ENCODE measurements around the gene ARID5B. TPM values are rescaled to one million over a fixed set of nuclear protein-coding genes. Genes with fewer than 3 reads are reported as not detected.

Gene ARID5B
- total RNA-seq, 1 donor from 2014 or later: 68.3 TPM

GRCh38 chr10:61989995-61990760 lies 88.7 kb downstream of the ARID5B start:
- DNase-seq: no peak

GRCh38 chr10:61990761-61991135 lies 89.2 kb downstream of the ARID5B start:
- no peak for DNase-seq

- DNase-seq: no peak
These were observed 89.7 kb downstream of the ARID5B start for GRCh38 chr10:61991166-61991565.

- no peak for DNase-seq
These were observed 90.6 kb downstream of the ARID5B start for GRCh38 chr10:61992059-61992460.

- peak; percentile 85 for DNase-seq
These were observed 91.5 kb downstream of the ARID5B start for GRCh38 chr10:61992671-61993668.

- peak; percentile 61 for DNase-seq
These were observed 92.4 kb downstream of the ARID5B start for GRCh38 chr10:61993711-61994401.

GRCh38 chr10:61994405-61995219 lies 93.1 kb downstream of the ARID5B start:
- no peak for DNase-seq

- DNase-seq: no peak
These were observed 93.7 kb downstream of the ARID5B start for GRCh38 chr10:61995220-61995503.

GRCh38 chr10:61998937-61999336 lies 97.4 kb downstream of the ARID5B start:
- DNase-seq: no peak

GRCh38 chr10:62000037-62000603 lies 98.6 kb downstream of the ARID5B start:
- no peak for DNase-seq

GRCh38 chr10:62000726-62001125 lies 99.2 kb downstream of the ARID5B start:
- DNase-seq: no peak

GRCh38 chr10:62001898-62002297 lies 100.4 kb downstream of the ARID5B start:
- DNase-seq: no peak

GRCh38 chr10:62002753-62003152 lies 101.3 kb downstream of the ARID5B start:
- no peak for DNase-seq

GRCh38 chr10:62004042-62004441 lies 102.5 kb downstream of the ARID5B start:
- DNase-seq: no peak

GRCh38 chr10:62005281-62005680 lies 103.8 kb downstream of the ARID5B start:
- no peak for DNase-seq

- no peak for DNase-seq
These were observed 104.2 kb downstream of the ARID5B start for GRCh38 chr10:62005687-62006086.

- no peak for DNase-seq
These were observed 105.6 kb downstream of the ARID5B start for GRCh38 chr10:62007145-62007544.

- DNase-seq: no peak
These were observed 106.7 kb downstream of the ARID5B start for GRCh38 chr10:62008196-62008595.

GRCh38 chr10:62008946-62009345 lies 107.4 kb downstream of the ARID5B start:
- no peak for DNase-seq

GRCh38 chr10:62010366-62010765 lies 108.9 kb downstream of the ARID5B start:
- no peak for DNase-seq

GRCh38 chr10:62011558-62011957 lies 110.1 kb downstream of the ARID5B start:
- DNase-seq: no peak

- DNase-seq: no peak
These were observed 110.8 kb downstream of the ARID5B start for GRCh38 chr10:62012318-62012717.

All from skin of body (tissue), 2 donors.